Measurements from ENCODE around the gene SNRNP200. TPM values are rescaled to one million over a fixed set of nuclear protein-coding genes. Genes with fewer than 3 reads are reported as not detected.

Gene SNRNP200
- total RNA-seq, 2 experiments from 2014 or later = 79.3 to 216 TPM

- TF ChIP-seq EZH2phosphoT487 (IDR thresholded peaks at IDR 0.05; ENCODE audit: borderline replicate concordance, low read depth, low read length) (no peak), CTCF (conservative IDR thresholded peaks at IDR 0.05; ENCODE audit: low read length) (no peak)
- Histone ChIP-seq H3K9me3 (ENCODE audit: low read length) (no peaks in the 10 kb centered on the region), H3K27ac (ENCODE audit: low read depth, low read length, poor library complexity, severe bottlenecking) (no peak overlapping the region), H3K4me2 (ENCODE audit: low read length) (no peak overlapping the region), H3K9me2 (ENCODE audit: insufficient read depth, low read length) (no peaks in the 10 kb centered on the region), H4K20me1 (ENCODE audit: insufficient read depth, low read length) (no peaks in the 10 kb centered on the region), H2AFZ (ENCODE audit: low read length) (no peak overlapping the region), H3K4me3 (ENCODE audit: low read depth, low read length, poor library complexity, severe bottlenecking) (no peak overlapping the region), H3K79me2 (ENCODE audit: insufficient read depth, low read depth, low read length) (no peaks in the 10 kb centered on the region), H3K36me3 (ENCODE audit: insufficient read depth, low read length) (peaks cover 99% of the 10 kb centered on the region), H3K4me1 (ENCODE audit: insufficient read depth, low read length, poor library complexity, severe bottlenecking) (no peaks in the 10 kb centered on the region)
- DNase-seq (ENCODE audit: low spot score) = no peak
- BruUV-seq (replicated peaks) = no TSS peak
- intact Hi-C loops (cut with micrococcal nuclease; ENCODE audit: unreplicated experiment) = no loop called here
- CTCF ChIA-PET (ENCODE audit: unreplicated experiment) = no interaction called here
- POLR2A ChIA-PET = no interaction called here
These were observed 18.0 kb downstream of the SNRNP200 start for GRCh38 chr2:96287273-96287856.

GRCh38 chr2:96276787-96277499, 28.4 kb downstream of the SNRNP200 start:
- Histone ChIP-seq H3K4me2 (ENCODE audit: low read length) (no peak overlapping the region), H4K20me1 (ENCODE audit: insufficient read depth, low read length) (no peaks in the 10 kb centered on the region), H3K9me3 (ENCODE audit: low read length) (no peaks in the 10 kb centered on the region), H3K36me3 (ENCODE audit: insufficient read depth, low read length) (peaks cover 97% of the 10 kb centered on the region), H3K9me2 (ENCODE audit: insufficient read depth, low read length) (no peaks in the 10 kb centered on the region), H3K79me2 (ENCODE audit: insufficient read depth, low read depth, low read length) (no peaks in the 10 kb centered on the region), H3K27ac (ENCODE audit: low read depth, low read length, poor library complexity, severe bottlenecking) (no peak overlapping the region), H3K4me3 (ENCODE audit: low read depth, low read length, poor library complexity, severe bottlenecking) (no peak overlapping the region), H2AFZ (ENCODE audit: low read length) (no peak overlapping the region), H3K4me1 (ENCODE audit: insufficient read depth, low read length, poor library complexity, severe bottlenecking) (no peaks in the 10 kb centered on the region)
- POLR2A ChIA-PET = interaction anchor here (0.7 to 1.0 kb wide), 2 partner anchors 59 to 94 kb away, joined by 3 to 6 read pairs; partner anchors contain the start of gene NCAPH
- no TSS peak for BruUV-seq (replicated peaks)
- TF ChIP-seq EZH2phosphoT487 (IDR thresholded peaks at IDR 0.05; ENCODE audit: borderline replicate concordance, low read depth, low read length) (no peak), CTCF (conservative IDR thresholded peaks at IDR 0.05; ENCODE audit: low read length) (no peak)
- DNase-seq (ENCODE audit: low spot score) = no peak
- intact Hi-C loops (cut with micrococcal nuclease; ENCODE audit: unreplicated experiment) = no loop called here
- CTCF ChIA-PET (ENCODE audit: unreplicated experiment) = no interaction called here
